ENCODE measurements around the gene MAB21L1. TPM values are rescaled to one million over a fixed set of nuclear protein-coding genes. Genes with fewer than 3 reads are reported as not detected.

The MAB21L1 gene
- total and polyA plus RNA-seq, 2 donors from 2014 or later: 0.17 to 0.47 TPM

GRCh38 chr13:35479038-35479492, 2.6 kb upstream of the MAB21L1 start:
- DNase-seq (peak in 2 of 5 donors; percentile 52 to 64), FAIRE-seq (no peak)
- no peak overlapping the region for H3K4me3 ChIP-seq (ENCODE audit: low read length in 3 of 3)
- no peak for TF ChIP-seq CTCF (IDR thresholded peaks at IDR 0.05; ENCODE audit: borderline replicate concordance, extremely low read depth, insufficient read depth)
- H3K9me3 ChIP-seq (ENCODE audit: control insufficient read depth in 2 of 3, insufficient read depth in 1 of 3, low read length in 3 of 3): no peaks in the 10 kb centered on the region
- peaks cover 62% of the 10 kb centered on the region for H3K27me3 ChIP-seq (ENCODE audit: control insufficient read depth, insufficient read depth, low read length)
- H3K36me3 ChIP-seq (ENCODE audit: control insufficient read depth in 2 of 3, insufficient read depth in 3 of 3, low read length in 3 of 3): no peaks in the 10 kb centered on the region
- no peak overlapping the region for H3K9ac ChIP-seq (ENCODE audit: low read length in 3 of 3)
- no peak overlapping the region for H3K27ac ChIP-seq (ENCODE audit: low read depth in 2 of 2, low read length in 2 of 2)
- intact Hi-C loops (cut with DNase I): no loop called here
- H3K4me1 ChIP-seq (ENCODE audit: control insufficient read depth in 2 of 3, insufficient read depth in 2 of 3, low read depth in 1 of 3, low read length in 3 of 3): no peaks in the 10 kb centered on the region

- H3K4me3 ChIP-seq (ENCODE audit: low read length in 3 of 3): no peak overlapping the region
- H3K27me3 ChIP-seq (ENCODE audit: control insufficient read depth, insufficient read depth, low read length): peaks cover 67% of the 10 kb centered on the region
- intact Hi-C loops (cut with DNase I): no loop called here
- no peak overlapping the region for H3K27ac ChIP-seq (ENCODE audit: low read depth in 2 of 2, low read length in 2 of 2)
- H3K4me1 ChIP-seq (ENCODE audit: control insufficient read depth in 2 of 3, insufficient read depth in 2 of 3, low read depth in 1 of 3, low read length in 3 of 3): no peaks in the 10 kb centered on the region
- DNase-seq: peak in 4 of 5 donors; percentile 42 to 64 (median 54)
- H3K9me3 ChIP-seq (ENCODE audit: control insufficient read depth in 2 of 3, insufficient read depth in 1 of 3, low read length in 3 of 3): no peaks in the 10 kb centered on the region
- H3K9ac ChIP-seq (ENCODE audit: low read length in 3 of 3): no peak overlapping the region
- no peaks in the 10 kb centered on the region for H3K36me3 ChIP-seq (ENCODE audit: control insufficient read depth in 2 of 3, insufficient read depth in 3 of 3, low read length in 3 of 3)
- TF ChIP-seq CTCF (IDR thresholded peaks at IDR 0.05; ENCODE audit: borderline replicate concordance, extremely low read depth, insufficient read depth): no peak
- no peak for FAIRE-seq
Observed at GRCh38 chr13:35478271-35479037, 2.0 kb upstream of the MAB21L1 start.

GRCh38 chr13:35477386-35477946, 977 bp upstream of the MAB21L1 start:
- Histone ChIP-seq H3K9me3 (ENCODE audit: control insufficient read depth in 2 of 3, insufficient read depth in 1 of 3, low read length in 3 of 3) (no peaks in the 10 kb centered on the region), H3K27ac (ENCODE audit: low read depth in 2 of 2, low read length in 2 of 2) (no peak overlapping the region), H3K27me3 (ENCODE audit: control insufficient read depth, insufficient read depth, low read length) (peaks cover 76% of the 10 kb centered on the region), H3K9ac (ENCODE audit: low read length in 3 of 3) (no peak overlapping the region), H3K4me3 (ENCODE audit: low read length in 3 of 3) (no peak overlapping the region), H3K4me1 (ENCODE audit: control insufficient read depth in 2 of 3, insufficient read depth in 2 of 3, low read depth in 1 of 3, low read length in 3 of 3) (no peaks in the 10 kb centered on the region), H3K36me3 (ENCODE audit: control insufficient read depth in 2 of 3, insufficient read depth in 3 of 3, low read length in 3 of 3) (no peaks in the 10 kb centered on the region)
- DNase-seq (peak in 1 of 5 donors; percentile 32), FAIRE-seq (no peak)
- no peak for TF ChIP-seq CTCF (IDR thresholded peaks at IDR 0.05; ENCODE audit: borderline replicate concordance, extremely low read depth, insufficient read depth)
- intact Hi-C loops (cut with DNase I): no loop called here
